ENCODE data around the gene INPP5J.
"Not testable (repeated sequence)": the region's sequence is repeated elsewhere in the genome, so short reads cannot be mapped to it uniquely, and the experiment has no call there.

The INPP5J gene

DNA sequence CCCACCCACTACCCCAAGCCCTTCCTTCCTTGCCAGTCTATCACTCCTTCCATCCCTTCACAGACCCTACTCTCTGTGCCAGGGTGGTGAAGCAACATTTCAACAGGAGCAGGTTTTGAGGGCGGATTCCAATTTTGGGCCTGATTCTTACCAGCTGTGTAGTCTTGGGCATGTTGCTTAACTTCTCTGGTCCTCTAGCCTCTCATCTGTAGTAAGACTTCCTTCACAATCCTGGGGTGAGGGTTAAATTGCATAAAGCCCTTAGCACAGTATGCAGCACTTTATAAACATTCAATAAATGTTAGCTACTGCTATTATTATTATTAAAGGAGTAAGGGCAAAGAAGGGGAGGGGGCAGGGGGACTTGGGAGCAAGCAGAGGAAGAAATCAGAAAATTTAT, 32.2 kb downstream of the INPP5J start:
- DNase-seq: no peak

DNA sequence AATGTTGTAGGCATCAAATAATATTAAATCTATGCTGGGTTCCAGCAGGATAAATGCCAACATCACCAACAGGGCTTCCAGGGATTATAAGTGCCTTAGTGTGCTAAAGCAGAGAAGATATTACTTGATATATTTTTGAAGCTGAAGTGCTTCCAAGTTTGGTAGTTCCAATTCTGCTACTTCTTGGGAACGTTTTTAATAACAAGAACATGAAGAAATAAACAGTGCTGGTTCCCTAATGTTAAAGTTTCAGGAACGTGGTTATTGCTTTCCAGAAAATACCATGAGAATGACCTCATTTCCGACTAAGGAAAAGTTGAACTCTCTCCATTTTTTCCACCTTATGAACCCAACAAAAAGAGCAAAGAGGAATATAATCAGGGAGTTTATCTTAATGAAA, 32.7 kb downstream of the INPP5J start:
- DNase-seq: no peak

DNA sequence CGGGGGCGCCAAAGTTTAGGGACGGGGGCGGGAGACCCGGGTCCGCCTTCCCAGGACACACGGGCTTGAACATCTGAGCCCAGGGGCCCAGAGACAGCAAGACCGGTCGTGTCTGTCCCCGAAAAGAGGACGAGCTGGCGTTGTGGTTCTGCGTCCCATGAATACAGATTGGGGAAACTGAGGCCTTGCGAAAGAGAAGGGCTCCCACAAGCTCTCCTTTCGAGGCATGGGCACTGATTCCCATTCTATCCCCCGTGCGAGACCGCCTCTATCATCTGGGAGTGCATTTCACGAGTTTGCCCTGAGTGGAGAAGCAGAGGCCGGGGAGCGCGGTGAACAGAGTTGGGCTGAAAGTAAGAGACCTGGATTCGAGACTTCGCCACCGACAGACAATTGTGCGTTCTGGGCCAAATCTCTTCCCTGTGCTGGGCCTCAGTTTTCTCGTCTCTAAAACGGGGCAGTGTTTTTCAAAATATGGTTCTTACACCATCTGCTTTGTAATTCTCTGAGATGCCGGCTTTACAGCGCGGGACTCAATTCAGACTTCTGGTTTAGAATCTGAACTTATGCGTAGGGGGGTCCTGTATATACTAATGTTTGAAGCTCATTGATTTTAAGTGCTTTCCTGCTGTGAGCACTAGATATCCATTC, 37.7 kb downstream of the INPP5J start:
- no peak for DNase-seq

DNA sequence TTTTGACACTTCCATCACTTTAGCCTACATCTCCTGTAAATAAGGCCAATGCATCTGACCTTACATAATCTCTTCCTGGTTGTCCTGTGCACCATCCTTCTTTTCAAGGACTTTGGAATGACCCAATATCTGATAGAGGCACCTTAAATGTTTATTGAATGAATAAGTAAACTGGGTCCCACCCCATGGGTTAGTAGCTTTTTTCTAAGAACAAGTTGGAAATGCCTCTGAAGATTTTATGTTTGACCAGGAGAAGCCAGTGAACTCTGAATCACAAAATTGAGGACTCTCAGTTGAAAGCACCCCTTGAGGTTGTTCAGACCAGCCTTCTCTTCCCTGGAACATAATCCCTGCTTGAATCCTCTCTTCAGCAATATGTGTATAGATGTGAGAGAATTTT, 38.6 kb downstream of the INPP5J start:
- no peak for DNase-seq

DNA sequence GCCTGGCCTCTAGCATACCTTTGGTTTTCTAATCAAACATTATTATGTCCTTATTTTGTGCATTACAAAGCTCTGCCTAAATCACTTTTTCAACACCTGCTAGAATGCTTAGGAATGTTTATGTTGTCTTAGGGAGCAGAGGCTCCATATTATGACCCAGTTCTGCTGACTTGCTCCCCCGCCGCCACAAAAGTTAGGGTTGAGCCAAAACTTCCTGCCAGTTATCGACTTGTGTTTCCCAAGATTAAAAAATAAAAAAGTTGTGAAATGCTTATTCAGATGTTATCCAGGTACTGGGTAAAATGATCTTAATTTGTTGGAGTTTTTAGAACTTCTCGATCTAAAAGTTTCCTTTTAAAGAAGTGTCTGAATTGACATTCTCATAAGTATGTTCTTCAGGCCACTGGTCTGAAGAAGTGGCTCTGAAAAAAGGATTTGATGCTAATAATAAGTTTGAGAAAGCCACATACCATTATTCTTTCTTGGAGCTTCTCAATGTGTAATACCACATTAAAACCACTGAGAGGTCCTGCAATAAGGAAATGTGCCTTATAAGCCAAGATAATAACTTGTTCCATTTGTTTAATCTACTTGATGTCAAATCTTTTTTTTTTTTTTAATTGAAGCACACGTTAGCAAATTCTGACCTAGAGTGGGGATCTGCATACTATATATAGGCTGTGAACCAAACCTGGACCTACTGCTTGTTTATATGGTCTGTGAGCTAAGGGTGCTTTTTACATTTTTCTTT, 39.4 kb downstream of the INPP5J start:
- DNase-seq: no peak

DNA sequence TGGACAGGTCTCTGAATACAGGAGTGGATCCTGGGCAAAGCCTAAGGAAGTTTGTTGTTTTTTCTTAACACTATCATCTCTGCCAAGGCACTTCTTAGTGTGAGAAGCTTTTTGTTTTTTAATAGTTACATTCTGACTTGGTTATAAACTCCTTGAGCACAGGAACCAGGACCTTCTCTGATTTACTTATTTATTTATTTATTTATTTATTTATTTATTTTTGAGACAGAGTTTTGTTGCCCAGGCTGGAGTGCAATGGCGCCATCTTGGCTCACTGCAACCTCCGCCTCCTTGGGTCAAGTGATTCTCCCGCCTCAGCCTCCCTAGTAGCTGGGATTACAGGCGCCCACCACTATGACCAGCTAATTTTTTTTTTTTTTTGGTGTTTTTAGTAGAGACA, 48.2 kb downstream of the INPP5J start:
- no peak for DNase-seq

DNA sequence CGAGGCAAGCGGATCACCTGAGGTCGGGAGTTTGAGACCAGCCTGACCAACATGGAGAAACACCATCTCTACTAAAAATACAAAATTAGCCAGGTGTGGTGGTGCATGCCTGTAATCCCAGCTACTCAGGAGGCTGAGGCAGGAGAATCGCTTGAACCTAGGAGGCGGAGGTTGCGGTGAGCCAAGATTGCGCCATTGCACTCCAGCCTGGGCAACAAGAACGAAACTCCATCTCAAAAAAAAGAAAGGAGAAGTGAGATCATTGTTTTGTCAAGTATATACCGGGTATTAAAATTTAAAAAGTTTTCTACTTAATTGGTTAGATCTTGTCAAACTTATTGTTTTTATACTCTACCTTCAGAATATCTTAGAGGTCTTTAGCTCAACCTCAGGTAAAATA, 49.0 kb downstream of the INPP5J start:
- not testable (repeated sequence) for DNase-seq

DNA sequence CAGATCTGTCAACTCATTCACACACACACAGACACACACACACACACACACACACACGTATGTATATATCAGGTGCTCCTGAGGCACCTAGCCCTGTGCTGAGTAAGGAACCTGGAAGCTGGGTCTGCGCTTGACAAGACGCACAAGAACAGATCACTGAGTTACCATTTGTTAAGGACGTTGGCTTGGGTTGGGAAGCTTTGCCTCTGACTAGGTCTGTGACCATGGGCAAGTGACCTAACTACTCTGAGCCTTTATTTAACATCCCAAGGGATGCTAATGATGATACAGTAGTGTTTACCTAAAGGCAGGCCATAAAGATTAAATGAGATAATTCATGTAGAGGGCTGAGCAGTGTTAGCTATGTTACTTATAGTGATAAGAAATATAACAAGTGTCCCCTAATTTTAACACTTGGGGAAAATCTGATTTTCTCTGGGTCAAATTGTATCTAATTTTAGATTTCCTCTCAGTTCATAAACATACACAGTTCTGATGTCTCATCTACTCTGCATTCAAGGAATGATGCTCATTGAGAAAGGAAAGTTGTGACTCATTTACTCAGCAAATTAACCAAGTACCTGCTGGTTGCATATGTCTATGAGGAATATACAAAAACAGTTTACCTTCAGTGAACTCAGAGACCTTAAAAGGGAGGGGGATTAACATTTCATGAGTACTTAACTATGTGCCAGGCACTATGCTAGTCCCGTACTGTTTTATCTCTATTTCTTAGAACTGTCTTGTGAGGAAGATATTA, 50.8 kb downstream of the INPP5J start:
- DNase-seq: no peak

DNA sequence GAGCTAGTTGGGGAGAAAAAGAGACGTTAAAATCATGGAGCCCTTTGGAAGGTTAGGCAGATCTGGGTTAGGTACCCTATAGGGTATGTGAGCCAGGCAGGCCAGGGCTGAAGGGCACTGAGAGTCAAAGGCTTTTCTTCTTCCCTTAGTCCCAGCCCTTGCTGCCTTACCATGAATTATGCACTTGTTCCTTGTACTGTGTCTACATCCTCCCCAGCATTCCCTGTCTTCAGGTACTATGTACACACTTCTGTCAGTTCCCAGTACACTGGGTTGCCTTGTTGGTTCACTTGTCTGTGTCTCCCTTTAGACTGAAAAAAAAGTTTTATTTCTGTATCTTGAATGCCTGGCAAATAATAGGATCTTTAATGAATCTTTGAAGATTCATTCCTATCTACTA, 54.2 kb downstream of the INPP5J start:
- no peak for DNase-seq

DNA sequence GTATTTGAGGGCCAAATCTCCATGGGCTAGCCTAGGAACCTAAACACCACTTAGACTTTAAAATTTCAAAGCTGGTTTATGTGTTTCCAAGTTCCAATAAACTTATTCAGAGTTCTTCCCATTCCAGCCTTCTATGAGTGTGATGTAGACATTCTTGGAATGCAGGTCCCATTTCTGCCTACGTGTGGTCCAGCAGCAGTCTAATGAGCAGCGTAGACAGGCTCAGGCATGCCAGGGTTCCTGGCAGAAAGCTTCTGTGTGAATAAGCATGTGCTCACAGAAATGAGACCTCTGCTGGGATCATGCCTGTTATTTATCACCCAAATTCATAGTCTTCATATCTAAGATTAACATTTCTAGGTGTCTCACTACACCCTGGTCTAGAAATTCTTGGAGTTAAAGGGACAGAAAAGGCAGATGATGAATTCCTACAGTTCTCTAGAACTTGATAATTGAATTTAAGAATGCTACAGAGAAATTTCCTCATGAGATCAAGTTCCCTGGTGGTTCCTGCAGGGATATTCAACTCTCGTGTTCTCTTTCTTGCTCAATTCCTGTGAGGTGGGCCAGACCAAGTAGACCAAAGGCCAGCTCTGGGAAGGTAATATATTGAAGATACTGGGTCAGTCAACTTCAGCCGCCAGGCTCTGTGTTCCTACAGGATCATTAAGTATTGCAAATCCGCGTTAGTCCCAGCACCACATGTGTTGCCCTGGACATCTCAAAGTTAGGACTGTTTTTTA, 54.8 kb downstream of the INPP5J start:
- no peak for DNase-seq

DNA sequence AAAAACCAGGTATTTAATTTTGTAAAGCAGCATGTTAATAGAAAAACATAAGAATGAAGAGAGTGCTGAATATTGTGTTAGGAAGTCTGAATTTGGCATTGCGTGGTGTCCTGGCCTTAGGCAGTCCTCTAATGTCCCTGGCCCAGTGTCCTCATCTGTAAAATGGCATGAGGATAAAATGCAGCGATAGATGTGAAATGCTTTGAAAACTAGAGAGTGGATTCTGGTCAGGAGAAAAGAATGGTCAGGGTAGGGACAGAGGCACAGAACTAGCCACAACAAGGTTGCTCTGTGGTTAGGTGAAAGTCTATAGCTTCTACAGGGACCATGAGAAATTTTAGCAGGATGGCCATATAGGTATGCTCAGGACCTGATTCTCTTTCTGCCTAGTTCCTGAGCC, 56.1 kb downstream of the INPP5J start:
- no peak for DNase-seq

DNA sequence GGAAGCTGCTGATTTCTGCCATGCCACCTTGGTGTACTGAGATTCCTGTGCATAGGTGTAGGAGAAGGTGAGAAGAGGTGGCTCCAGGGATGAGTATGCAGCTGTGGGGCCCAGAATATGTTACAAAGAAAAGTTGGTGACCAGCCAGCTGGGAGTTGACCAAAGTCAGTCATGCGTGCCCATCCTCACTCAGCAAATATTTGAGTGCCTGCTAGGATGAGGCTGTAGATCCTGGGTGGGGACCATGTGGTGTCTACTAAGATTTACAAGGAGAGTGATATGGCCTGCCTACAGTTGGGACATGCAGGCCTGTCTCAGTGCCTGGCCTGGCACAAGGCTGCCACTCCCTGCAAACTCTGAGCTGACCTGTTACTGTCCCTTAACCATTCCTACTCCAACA, 56.6 kb downstream of the INPP5J start:
- no peak for DNase-seq

DNA sequence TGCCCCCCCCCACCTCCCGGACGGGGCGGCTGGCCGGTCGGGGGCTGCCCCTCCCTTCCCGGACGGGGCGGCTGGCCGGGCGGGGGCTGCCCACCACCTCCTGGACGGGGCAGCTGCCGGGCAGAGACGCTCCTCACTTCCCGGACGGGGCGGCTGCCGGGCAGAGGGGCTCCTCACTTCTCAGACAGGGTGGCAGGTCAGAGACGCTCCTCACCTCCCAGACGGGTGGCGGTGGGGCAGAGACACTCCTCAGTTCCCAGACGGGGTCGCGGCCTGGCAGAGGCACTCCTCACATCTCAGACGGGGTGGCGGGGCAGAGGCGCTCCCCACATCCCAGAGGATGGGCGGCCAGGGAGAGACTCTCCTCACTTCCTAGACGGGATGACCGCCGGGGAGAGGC, 61.2 kb downstream of the INPP5J start:
- no peak for DNase-seq
